Measurements from ENCODE around the gene ADAR.

GRCh38 chr1:154583773-154584172 lies 24.2 kb downstream of the ADAR start:
- no peak for TF ChIP-seq GATA2 (IDR thresholded peaks at IDR 0.05; ENCODE audit: low read depth, low read length)
- no peak for TF ChIP-seq GATA3 (IDR thresholded peaks at IDR 0.05; ENCODE audit: low read depth, low read length)
